Activated CD8-positive, alpha-beta T cell treated with anti-CD3 and anti-CD28 coated beads for 36 hours (primary cell): Measurements from ENCODE around the gene BICRA. TPM values are rescaled to one million over a fixed set of nuclear protein-coding genes. Genes with fewer than 3 reads are reported as not detected.
"Not testable (repeated sequence)": the region's sequence is repeated elsewhere in the genome, so short reads cannot be mapped to it uniquely, and the experiment has no call there.

Experiments used
- ATAC-seq: fragments of 200-7000 bp; cut with Tn5 transposase; one replicate; pipeline ENCODE4 v1.10.0; 2021; ENCODE audit warnings: mild to moderate bottlenecking, moderate library complexity
- CTCF ChIA-PET: fragments of 350-600 bp; sonication (Branson Sonifier 250); formaldehyde crosslinking; loops from one replicate; lab custom pipeline; 2021; ENCODE audit warnings: antibody characterized with exemption; lab: Charles Lee
- POLR2A ChIA-PET: fragments of 350-600 bp; sonication (Branson Sonifier 250); formaldehyde crosslinking; loops from one replicate; lab custom pipeline; 2021; ENCODE audit warnings: antibody characterized with exemption; lab: Charles Lee
- DNase-seq: peaks from one replicate; pipeline ENCODE4 v3.0.0-alpha.2; 2020
- H3K27ac Mint-ChIP-seq: one replicate; pipeline ENCODE4 v1.8.0; 2021; ENCODE audit warnings: mild to moderate bottlenecking, mixed read lengths
- H3K27me3 Mint-ChIP-seq: one replicate; pipeline ENCODE4 v1.8.0; 2021; ENCODE audit warnings: mixed read lengths
- H3K36me3 Mint-ChIP-seq: one replicate; pipeline ENCODE4 v1.8.0; 2021; ENCODE audit warnings: low read depth, mixed read lengths
- H3K4me1 Mint-ChIP-seq: one replicate; pipeline ENCODE4 v1.8.0; 2021; ENCODE audit warnings: low read depth, mixed read lengths
- H3K4me3 Mint-ChIP-seq: one replicate; pipeline ENCODE4 v1.8.0; 2021; ENCODE audit warnings: mild to moderate bottlenecking, moderate library complexity, mixed read lengths
- H3K9me3 Mint-ChIP-seq: one replicate; pipeline ENCODE4 v1.8.0; 2021; ENCODE audit warnings: mixed read lengths
- intact Hi-C: fragments of 100-400 bp; cut with micrococcal nuclease; formaldehyde crosslinking; loops from one replicate; pipeline ENCODE4 v1.10.0; 2022
- total RNA-seq, 2 experiments: library from RNA; stranded (reverse); gene quantifications; one replicate each; pipeline ENCODE4 v1.2.3, GENCODE V29; 2021
- TF ChIP-seq, protein P1 (sequence below): fragments of 200-600 bp; IDR thresholded peaks from one replicate; pipeline ENCODE4 v1.8.0; 2022; ENCODE audit warnings: antibody characterized with exemption, mild to moderate bottlenecking

The BICRA gene
- total RNA-seq, 2 experiments from 2014 or later: 8.7 to 8.8 TPM

- Mint-ChIP-seq H3K4me3 (no peak overlapping the region), H3K9me3 (no peaks in the 10 kb centered on the region)
- intact Hi-C loops: no loop called here
These were observed 24.6 kb downstream of the BICRA start for GRCh38 chr19:47633517-47633916.

DNA sequence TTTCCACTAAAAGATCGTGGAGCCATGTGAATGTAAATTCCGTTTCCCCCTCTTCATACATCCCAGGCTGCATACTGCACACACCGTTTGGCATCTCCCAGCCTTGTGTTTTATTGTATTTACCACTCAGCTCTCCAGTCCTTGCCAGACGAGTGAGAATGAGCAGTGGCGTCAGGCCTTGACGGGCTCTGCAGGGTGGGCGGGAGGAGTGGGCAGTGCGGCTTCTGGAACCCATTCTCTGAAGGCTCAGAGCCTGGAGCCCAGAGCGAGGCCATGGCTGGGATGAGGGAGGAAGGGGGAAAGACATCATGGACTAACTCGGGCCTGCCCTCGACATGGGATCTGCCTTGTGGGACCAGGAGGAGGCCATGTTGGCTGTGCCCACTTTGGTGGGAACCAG, 25.1 kb downstream of the BICRA start:
- no peak overlapping the region for H3K4me3 Mint-ChIP-seq
- ChIA-PET POLR2A (no interaction called here), CTCF (interaction anchor here (1.5 kb wide), 1 partner anchor 25 kb away, joined by 3 read pairs; no protein-coding TSS in a partner anchor)
- H3K36me3 Mint-ChIP-seq: peaks cover 5% of the 10 kb centered on the region
- peaks cover 21% of the 10 kb centered on the region for H3K4me1 Mint-ChIP-seq
- TF ChIP-seq, protein P1, sequence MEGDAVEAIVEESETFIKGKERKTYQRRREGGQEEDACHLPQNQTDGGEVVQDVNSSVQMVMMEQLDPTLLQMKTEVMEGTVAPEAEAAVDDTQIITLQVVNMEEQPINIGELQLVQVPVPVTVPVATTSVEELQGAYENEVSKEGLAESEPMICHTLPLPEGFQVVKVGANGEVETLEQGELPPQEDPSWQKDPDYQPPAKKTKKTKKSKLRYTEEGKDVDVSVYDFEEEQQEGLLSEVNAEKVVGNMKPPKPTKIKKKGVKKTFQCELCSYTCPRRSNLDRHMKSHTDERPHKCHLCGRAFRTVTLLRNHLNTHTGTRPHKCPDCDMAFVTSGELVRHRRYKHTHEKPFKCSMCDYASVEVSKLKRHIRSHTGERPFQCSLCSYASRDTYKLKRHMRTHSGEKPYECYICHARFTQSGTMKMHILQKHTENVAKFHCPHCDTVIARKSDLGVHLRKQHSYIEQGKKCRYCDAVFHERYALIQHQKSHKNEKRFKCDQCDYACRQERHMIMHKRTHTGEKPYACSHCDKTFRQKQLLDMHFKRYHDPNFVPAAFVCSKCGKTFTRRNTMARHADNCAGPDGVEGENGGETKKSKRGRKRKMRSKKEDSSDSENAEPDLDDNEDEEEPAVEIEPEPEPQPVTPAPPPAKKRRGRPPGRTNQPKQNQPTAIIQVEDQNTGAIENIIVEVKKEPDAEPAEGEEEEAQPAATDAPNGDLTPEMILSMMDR: no peak
- intact Hi-C loops: no loop called here
- H3K27me3 Mint-ChIP-seq: no peaks in the 10 kb centered on the region
- no peak overlapping the region for H3K27ac Mint-ChIP-seq
- DNase-seq (no peak), ATAC-seq (no peak)
- H3K9me3 Mint-ChIP-seq: no peaks in the 10 kb centered on the region

More at GRCh38 chr19:47633517-47633916, 24.6 kb downstream of the BICRA start:
- ChIA-PET POLR2A (no interaction called here), CTCF (interaction anchor here (1.5 kb wide), 1 partner anchor 25 kb away, joined by 3 read pairs; no protein-coding TSS in a partner anchor)
- peaks cover 21% of the 10 kb centered on the region for H3K4me1 Mint-ChIP-seq
- TF ChIP-seq, protein P1: no peak
- DNase-seq (no peak), ATAC-seq (no peak)
- no peak overlapping the region for H3K27ac Mint-ChIP-seq
- H3K27me3 Mint-ChIP-seq: no peaks in the 10 kb centered on the region
- H3K36me3 Mint-ChIP-seq: peaks cover 5% of the 10 kb centered on the region

DNA sequence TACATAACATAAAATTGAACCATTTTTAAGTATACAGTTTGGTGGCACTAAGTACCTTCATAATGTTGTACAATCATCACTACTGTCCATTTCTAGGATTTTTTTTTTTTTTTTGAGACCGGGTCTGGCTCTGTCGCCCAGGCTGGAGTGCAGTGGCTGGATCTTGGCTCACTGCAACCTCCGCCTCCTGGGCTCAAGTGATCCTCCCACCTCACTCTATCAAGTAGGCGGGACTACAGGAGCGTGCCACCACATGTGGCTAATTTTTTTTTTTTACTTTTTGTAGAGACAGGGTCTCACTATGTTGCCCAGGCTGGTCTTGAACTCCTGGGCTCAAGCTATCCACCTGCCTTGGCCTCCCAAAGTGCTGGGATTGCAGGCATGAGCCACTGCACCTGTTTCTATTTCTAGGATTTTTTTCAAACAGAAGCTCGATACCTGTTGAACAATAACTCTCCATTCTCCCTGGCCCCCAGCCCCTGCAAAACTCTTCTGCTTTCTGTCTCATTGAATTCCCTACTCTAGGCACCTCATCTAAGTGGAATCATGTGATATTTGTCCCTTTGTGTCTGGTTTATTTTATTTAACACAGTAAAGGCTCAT, 26.3 kb downstream of the BICRA start:
- ChIA-PET POLR2A (interaction anchor here (0.6 kb wide), 1 partner anchor 656 kb away, joined by 3 read pairs; no protein-coding TSS in a partner anchor), CTCF (interaction anchor here (0.7 to 1.0 kb wide), 2 partner anchors 151 to 329 kb away, joined by 3 read pairs; partner anchors contain the start of gene KPTN)
- H3K27me3 Mint-ChIP-seq, intact Hi-C loops, H3K4me3 Mint-ChIP-seq, H3K36me3 Mint-ChIP-seq, DNase-seq, ATAC-seq, H3K9me3 Mint-ChIP-seq, H3K27ac Mint-ChIP-seq: not testable (repeated sequence)
- peaks cover 21% of the 10 kb centered on the region for H3K4me1 Mint-ChIP-seq

- H3K4me3 Mint-ChIP-seq: no peak overlapping the region
- ChIA-PET CTCF (no interaction called here), POLR2A (no interaction called here)
- H3K9me3 Mint-ChIP-seq: no peaks in the 10 kb centered on the region
- H3K4me1 Mint-ChIP-seq: peaks cover 20% of the 10 kb centered on the region
- intact Hi-C loops: no loop called here
- ATAC-seq: no peak
- TF ChIP-seq, protein P1: no peak
- no peak overlapping the region for H3K27ac Mint-ChIP-seq
- no peak for DNase-seq
- H3K27me3 Mint-ChIP-seq: no peaks in the 10 kb centered on the region
- peaks cover 4% of the 10 kb centered on the region for H3K36me3 Mint-ChIP-seq
These were observed 28.6 kb downstream of the BICRA start for GRCh38 chr19:47637550-47637949.

GRCh38 chr19:47641891-47642485, 33.1 kb downstream of the BICRA start:
- Mint-ChIP-seq H3K9me3 (peaks cover 3% of the 10 kb centered on the region), H3K36me3 (peaks cover 6% of the 10 kb centered on the region), H3K4me1 (peaks cover 20% of the 10 kb centered on the region), H3K27ac (no peak overlapping the region), H3K4me3 (no peak overlapping the region), H3K27me3 (no peaks in the 10 kb centered on the region)
- DNase-seq (no peak), ATAC-seq (no peak)
- ChIA-PET CTCF (no interaction called here), POLR2A (no interaction called here)
- TF ChIP-seq, protein P1: no peak
- intact Hi-C loops: no loop called here
